ENCODE measurements around the gene SLC26A6. TPM values are rescaled to one million over a fixed set of nuclear protein-coding genes. Genes with fewer than 3 reads are reported as not detected.

The SLC26A6 gene
- 10 to 100 TPM in 3 of 10 donors, 1 to 10 TPM in 7; 6.2 to 14.1 (median 8.5) TPM for polyA plus RNA-seq (ENCODE audit: insufficient read length in 10 of 10)
- long read RNA-seq, donor 1, partial matches to known transcripts = 0 of 1 reads
- long read RNA-seq, donor 1, other reads (novel, unspliced or antisense) = 0 of 1 reads
- long read RNA-seq, donor 2, partial matches to known transcripts = 0 of 1 reads
- long read RNA-seq, donor 2, other reads (novel, unspliced or antisense) = 0 of 1 reads
- long read RNA-seq, donor 3 = 0 reads
- long read RNA-seq, donor 4 = 0 reads
- long read RNA-seq, donor 5 = 0 reads
- long read RNA-seq, donor 6 = 0 reads
- long read RNA-seq, donor 7 = 0 reads
- long read RNA-seq, donor 8 = 0 reads
- long read RNA-seq, donor 9 = 0 reads

DNA sequence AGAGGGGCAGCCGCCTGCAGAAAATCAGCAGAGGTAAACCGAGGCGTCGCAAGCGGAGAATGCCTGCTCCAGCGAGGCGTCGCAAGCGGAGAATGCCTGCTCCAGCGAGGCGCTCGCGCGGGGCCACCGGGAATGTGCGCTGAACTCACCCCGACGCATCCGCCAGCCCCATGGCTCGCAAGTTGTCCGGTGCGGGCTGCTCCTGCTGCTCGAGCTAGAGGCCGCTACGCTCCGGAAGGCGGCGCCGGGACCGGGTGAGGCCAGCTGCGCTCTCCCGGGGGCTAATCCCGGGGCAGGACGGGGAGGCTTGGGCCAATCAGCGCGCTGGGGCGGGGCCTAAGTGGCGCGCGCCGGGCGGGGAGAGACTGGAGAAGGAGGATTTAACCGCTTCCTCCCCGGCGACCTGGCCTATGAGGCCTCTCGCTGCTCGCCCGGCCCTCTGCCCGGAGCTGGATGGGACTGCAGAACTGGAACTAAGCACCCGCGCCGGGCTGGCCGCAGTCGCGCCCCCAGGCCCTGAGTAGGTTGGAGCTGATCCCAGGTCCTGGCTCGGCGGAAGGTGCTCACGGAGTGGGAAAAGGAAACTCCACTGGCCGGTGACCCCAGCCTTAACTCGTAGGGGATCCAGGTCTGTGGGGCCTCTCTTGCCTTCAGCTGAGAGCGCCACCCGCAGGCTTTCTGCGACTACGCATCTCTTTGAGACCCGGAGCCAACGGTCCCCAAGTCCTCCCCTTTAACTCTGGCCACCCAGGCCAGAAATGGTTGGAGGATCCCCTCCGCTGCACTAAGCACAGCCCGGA is at the start of gene SLC26A6:
SLC26A6 (minus strand) TSS at position 240 of the 800 bp plus-strand sequence; CDS start at position 172, 68 bp downstream.
- peak; percentile 95 to 99 (median 98) for DNase-seq

DNA sequence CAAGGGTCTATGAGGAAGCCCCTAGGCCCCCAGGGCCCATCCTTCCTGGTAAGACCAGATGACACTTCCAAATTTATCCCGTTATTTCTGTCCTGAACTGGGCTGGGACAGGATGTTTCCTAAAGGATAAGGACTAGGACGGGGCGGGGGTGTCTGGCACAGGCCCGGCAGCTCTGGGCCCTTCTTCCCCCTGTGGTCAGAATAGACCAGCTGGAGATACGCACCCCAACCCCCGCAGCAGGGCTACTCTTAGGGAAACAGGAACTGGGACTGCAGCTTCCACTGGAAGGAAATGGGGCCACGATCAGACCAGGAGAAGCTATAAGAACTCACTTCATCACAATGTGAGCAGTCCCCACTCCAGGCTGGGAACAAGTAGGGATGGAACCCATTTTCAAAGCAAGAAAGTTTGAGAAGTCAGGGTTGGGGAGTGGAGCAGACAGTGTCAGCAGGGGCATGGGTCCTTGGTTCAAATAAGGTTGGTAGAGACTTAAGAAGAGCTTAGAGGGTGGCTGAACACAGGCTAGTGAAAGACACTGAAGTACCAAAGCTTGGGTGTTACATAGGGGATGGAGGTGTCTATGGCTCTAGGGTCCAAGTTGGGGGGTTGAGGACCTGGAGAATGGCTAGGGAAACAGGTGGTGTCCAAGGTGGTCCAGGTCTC is 49.4 kb upstream of the SLC26A6 start:
- peak in 1 of 3 donors; percentile 43 for DNase-seq

DNA sequence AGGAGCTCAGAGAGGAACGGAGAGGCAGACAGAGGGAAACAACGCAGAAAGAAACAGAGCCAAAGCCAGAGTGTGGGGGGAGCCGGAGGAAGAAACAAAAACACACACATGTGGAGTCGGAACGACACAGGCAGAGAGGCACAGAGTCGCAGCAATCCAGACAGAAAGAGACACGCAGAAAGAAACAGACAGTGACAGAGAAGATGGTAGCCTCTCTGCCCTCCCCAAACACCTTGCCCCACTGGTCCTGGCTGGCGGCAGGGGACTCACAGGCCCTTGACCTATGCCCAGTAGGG is 48.7 kb upstream of the SLC26A6 start:
- no peak for DNase-seq

DNA sequence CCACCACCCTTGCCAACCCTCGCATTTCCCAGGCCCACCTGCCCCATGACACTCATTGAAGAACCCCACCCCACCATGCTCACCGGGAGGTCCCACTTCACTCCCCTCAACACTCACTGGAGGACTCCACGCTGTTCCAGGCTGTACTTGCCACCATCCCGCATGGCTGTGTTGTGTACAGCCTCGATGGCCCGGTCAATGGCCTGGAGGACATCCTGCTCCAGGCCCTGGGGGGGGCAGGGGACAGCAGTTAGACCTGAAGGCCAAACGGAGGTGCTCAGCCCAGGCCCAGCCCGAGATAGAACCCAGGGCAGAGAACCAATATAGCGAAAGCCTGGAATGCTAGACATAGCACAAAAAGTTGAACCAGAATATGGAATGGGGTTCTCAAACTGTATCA is 47.5 kb upstream of the SLC26A6 start:
- DNase-seq = no peak

DNA sequence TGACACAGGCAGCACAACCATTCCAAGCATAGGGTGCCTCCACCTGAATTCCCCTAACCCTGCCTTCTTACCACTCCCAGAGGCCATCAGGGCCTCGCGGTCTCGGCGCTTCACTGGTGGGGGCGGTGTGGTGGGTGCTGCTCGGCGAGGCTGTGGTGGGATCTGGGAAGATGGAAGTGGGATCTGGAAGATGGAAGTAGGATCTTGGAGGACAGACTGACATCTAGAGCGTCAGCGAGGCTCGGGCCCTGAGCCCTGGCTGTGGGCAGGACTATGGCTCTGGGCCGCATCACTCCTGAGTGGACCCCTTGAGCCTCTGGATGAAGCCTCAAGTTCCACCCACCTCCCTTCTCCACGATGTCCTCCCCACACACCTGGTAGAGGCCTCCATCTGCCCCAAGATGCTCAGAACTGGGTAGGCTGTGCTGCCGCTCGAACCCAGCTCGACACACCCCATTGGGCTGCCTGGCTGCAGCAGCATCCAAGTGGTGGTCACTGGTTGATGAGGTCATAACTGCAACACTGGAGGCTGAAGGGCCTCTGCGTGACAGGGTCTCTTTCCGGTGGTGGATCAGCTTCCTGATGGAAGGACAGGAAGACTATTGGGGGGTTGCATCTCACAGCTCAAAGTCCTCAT is 46.8 kb upstream of the SLC26A6 start:
- no peak for DNase-seq

- no peak for DNase-seq
Measured at GRCh38 chr3:48681541-48681880, 46.2 kb upstream of the SLC26A6 start.

GRCh38 chr3:48680811-48681540 is 45.7 kb upstream of the SLC26A6 start:
- no peak for DNase-seq

DNA sequence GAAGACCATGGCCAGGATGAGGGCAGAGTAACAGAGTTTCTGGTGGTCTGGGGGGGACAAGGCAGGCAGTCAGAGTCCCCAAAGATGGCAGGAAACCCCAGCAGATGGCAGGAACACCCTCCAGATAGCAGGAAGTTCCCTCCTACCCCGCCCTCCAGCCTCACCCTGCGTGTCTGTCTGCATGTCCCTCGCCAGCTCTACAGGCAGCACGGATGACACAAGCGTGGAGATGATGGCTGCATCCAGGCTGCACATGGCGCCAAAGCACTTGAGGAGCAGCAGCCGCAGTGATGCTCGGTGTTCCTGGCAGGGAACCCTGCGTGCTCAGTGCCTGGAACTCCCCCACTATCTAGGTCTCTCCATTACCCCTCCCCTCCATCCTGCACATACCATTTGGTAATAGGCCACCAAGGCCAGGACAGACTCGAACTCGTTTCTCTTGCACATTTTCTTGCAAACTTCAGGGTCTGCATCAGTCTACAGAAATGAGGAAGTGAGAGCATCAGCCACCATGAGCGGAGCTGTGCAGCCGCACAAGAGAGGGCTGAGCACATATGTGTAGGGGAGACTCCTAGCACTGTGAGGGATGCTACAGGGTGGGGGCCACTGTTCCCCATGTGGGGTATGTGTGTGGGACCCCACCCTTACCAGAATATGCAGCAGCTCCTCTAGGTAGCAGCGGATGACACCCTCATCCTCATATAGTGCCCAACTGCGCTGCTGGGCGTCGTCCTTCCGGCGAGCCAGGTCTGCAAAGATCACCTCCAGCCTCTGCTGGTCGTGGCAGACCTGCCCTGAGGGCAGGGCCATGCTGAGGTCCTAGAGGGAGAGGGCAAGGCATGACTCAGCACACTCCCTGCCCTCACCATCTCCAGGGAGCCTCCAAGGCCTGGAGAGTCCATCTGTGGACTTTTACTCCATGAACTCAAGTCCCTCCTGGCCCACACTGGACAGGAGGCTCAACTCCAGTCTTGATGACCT is 44.4 kb upstream of the SLC26A6 start:
- no peak for DNase-seq

GRCh38 chr3:48678566-48679380 is 43.5 kb upstream of the SLC26A6 start:
- no peak for DNase-seq

GRCh38 chr3:48678056-48678455 is 42.8 kb upstream of the SLC26A6 start:
- no peak for DNase-seq

GRCh38 chr3:48674505-48674904 is 39.2 kb upstream of the SLC26A6 start:
- no peak for DNase-seq

- DNase-seq = no peak
Measured at GRCh38 chr3:48672522-48672921, 37.3 kb upstream of the SLC26A6 start.

GRCh38 chr3:48664929-48665328 is 29.7 kb upstream of the SLC26A6 start:
- DNase-seq = no peak

- no peak for DNase-seq
Measured at GRCh38 chr3:48664313-48664644, 29.0 kb upstream of the SLC26A6 start.

DNA sequence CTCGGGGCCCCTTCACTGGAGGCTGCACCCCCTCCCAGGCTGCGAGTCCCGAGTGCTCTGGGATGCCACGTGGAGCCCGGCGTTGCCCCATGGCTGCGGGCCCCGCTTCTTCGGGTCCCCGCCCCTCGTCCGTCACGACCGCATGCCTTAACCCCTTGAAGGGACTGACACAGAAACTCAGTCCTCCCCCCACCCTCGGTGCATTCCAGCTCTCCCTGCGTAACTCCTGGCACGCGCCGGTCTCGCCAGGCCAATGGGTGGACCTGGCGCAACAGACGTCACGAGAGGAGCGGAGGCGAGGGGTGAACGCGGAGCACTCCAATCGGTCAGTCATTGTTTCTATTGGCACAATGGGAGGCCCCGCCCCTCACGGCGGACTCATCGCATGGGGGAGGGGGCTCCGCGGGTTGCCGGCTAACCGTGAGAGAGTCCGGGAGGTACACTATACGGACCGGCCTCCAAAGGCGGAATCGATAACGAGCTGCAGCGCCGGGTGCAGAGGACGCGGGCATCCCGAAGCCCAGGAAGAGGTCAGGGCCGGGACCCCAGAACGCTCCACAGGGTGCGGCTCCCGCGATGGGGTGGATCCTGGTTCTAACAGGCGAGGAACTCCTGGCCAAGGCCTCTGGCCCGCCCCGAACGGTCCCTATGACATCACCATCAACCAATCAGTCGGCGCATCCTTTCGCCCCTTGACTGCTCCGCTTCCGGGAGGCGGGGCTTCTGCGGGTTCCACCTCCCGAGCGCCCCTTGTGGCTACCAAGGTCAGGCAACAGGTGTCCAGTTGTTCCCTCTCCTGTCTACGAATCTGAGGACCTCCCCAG is 28.4 kb upstream of the SLC26A6 start:
- peak; percentile 87 to 94 (median 90) for DNase-seq

- peak; percentile 60 to 83 (median 68) for DNase-seq
Measured at GRCh38 chr3:48662753-48663488, 27.7 kb upstream of the SLC26A6 start, which contains the start of gene CELSR3. TSS of gene CELSR3 (minus strand) at chr3:48662886. CDS start at chr3:48662634, 252 bp downstream.

- peak in 1 of 3 donors; percentile 24 for DNase-seq
Measured at GRCh38 chr3:48662145-48662752, 27.0 kb upstream of the SLC26A6 start.

Measured in muscle of back (tissue), 13 donors.